ENCODE measurements around the gene CAT.

CAT gene

GRCh38 chr11:34473603-34474169, 35.0 kb downstream of the CAT start:
- DNase-seq = no peak
- no peaks in the 10 kb centered on the region for H3K27me3 ChIP-seq (replicated peaks; ENCODE audit: control insufficient read depth, insufficient read depth, low read length, poor library complexity, severe bottlenecking)
- no peak overlapping the region for H3K4me3 ChIP-seq (ENCODE audit: insufficient read depth, low read depth, low read length, poor library complexity, severe bottlenecking)
- H3K4me1 ChIP-seq (ENCODE audit: control insufficient read depth, insufficient read depth, low read length, poor library complexity, severe bottlenecking) = no peaks in the 10 kb centered on the region
- H3K27ac ChIP-seq (ENCODE audit: insufficient read depth, low read length, poor library complexity, severe bottlenecking) = no peak overlapping the region
- H3K36me3 ChIP-seq (ENCODE audit: control insufficient read depth, insufficient read depth, low read length) = peaks cover 27% of the 10 kb centered on the region
- no peaks in the 10 kb centered on the region for H3K9me3 ChIP-seq (ENCODE audit: control insufficient read depth, low read length)

GRCh38 chr11:34475656-34476055, 36.9 kb downstream of the CAT start:
- Histone ChIP-seq H3K4me3 (ENCODE audit: insufficient read depth, low read depth, low read length, poor library complexity, severe bottlenecking) (no peak overlapping the region), H3K36me3 (ENCODE audit: control insufficient read depth, insufficient read depth, low read length) (peaks cover 20% of the 10 kb centered on the region), H3K27me3 (replicated peaks; ENCODE audit: control insufficient read depth, insufficient read depth, low read length, poor library complexity, severe bottlenecking) (no peaks in the 10 kb centered on the region), H3K27ac (ENCODE audit: insufficient read depth, low read length, poor library complexity, severe bottlenecking) (no peak overlapping the region), H3K4me1 (ENCODE audit: control insufficient read depth, insufficient read depth, low read length, poor library complexity, severe bottlenecking) (no peaks in the 10 kb centered on the region), H3K9me3 (ENCODE audit: control insufficient read depth, low read length) (no peaks in the 10 kb centered on the region)
- no peak for DNase-seq

GRCh38 chr11:34476849-34477248, 38.1 kb downstream of the CAT start:
- H3K4me3 ChIP-seq (ENCODE audit: insufficient read depth, low read depth, low read length, poor library complexity, severe bottlenecking) = no peak overlapping the region
- peaks cover 9% of the 10 kb centered on the region for H3K36me3 ChIP-seq (ENCODE audit: control insufficient read depth, insufficient read depth, low read length)
- H3K4me1 ChIP-seq (ENCODE audit: control insufficient read depth, insufficient read depth, low read length, poor library complexity, severe bottlenecking) = no peaks in the 10 kb centered on the region
- no peak overlapping the region for H3K27ac ChIP-seq (ENCODE audit: insufficient read depth, low read length, poor library complexity, severe bottlenecking)
- no peaks in the 10 kb centered on the region for H3K27me3 ChIP-seq (replicated peaks; ENCODE audit: control insufficient read depth, insufficient read depth, low read length, poor library complexity, severe bottlenecking)
- no peaks in the 10 kb centered on the region for H3K9me3 ChIP-seq (ENCODE audit: control insufficient read depth, low read length)
- DNase-seq = no peak

GRCh38 chr11:34478845-34479663, 40.3 kb downstream of the CAT start:
- no peaks in the 10 kb centered on the region for H3K36me3 ChIP-seq (ENCODE audit: control insufficient read depth, insufficient read depth, low read length)
- H3K27me3 ChIP-seq (replicated peaks; ENCODE audit: control insufficient read depth, insufficient read depth, low read length, poor library complexity, severe bottlenecking) = no peaks in the 10 kb centered on the region
- H3K27ac ChIP-seq (ENCODE audit: insufficient read depth, low read length, poor library complexity, severe bottlenecking) = no peak overlapping the region
- H3K9me3 ChIP-seq (ENCODE audit: control insufficient read depth, low read length) = no peaks in the 10 kb centered on the region
- DNase-seq = no peak
- no peak overlapping the region for H3K4me3 ChIP-seq (ENCODE audit: insufficient read depth, low read depth, low read length, poor library complexity, severe bottlenecking)
- H3K4me1 ChIP-seq (ENCODE audit: control insufficient read depth, insufficient read depth, low read length, poor library complexity, severe bottlenecking) = no peaks in the 10 kb centered on the region

- Histone ChIP-seq H3K36me3 (ENCODE audit: control insufficient read depth, insufficient read depth, low read length) (no peaks in the 10 kb centered on the region), H3K27ac (ENCODE audit: insufficient read depth, low read length, poor library complexity, severe bottlenecking) (no peak overlapping the region), H3K4me1 (ENCODE audit: control insufficient read depth, insufficient read depth, low read length, poor library complexity, severe bottlenecking) (no peaks in the 10 kb centered on the region), H3K4me3 (ENCODE audit: insufficient read depth, low read depth, low read length, poor library complexity, severe bottlenecking) (no peak overlapping the region), H3K9me3 (ENCODE audit: control insufficient read depth, low read length) (no peaks in the 10 kb centered on the region), H3K27me3 (replicated peaks; ENCODE audit: control insufficient read depth, insufficient read depth, low read length, poor library complexity, severe bottlenecking) (no peaks in the 10 kb centered on the region)
- DNase-seq = no peak
Measured at GRCh38 chr11:34480314-34480713, 41.6 kb downstream of the CAT start.

- Histone ChIP-seq H3K27ac (ENCODE audit: insufficient read depth, low read length, poor library complexity, severe bottlenecking) (no peak overlapping the region), H3K36me3 (ENCODE audit: control insufficient read depth, insufficient read depth, low read length) (no peaks in the 10 kb centered on the region), H3K4me1 (ENCODE audit: control insufficient read depth, insufficient read depth, low read length, poor library complexity, severe bottlenecking) (no peaks in the 10 kb centered on the region), H3K27me3 (replicated peaks; ENCODE audit: control insufficient read depth, insufficient read depth, low read length, poor library complexity, severe bottlenecking) (no peaks in the 10 kb centered on the region), H3K4me3 (ENCODE audit: insufficient read depth, low read depth, low read length, poor library complexity, severe bottlenecking) (no peak overlapping the region), H3K9me3 (ENCODE audit: control insufficient read depth, low read length) (no peaks in the 10 kb centered on the region)
- DNase-seq = no peak
Measured at GRCh38 chr11:34481307-34481706, 42.6 kb downstream of the CAT start.

GRCh38 chr11:34483106-34483874, 44.6 kb downstream of the CAT start:
- Histone ChIP-seq H3K27me3 (replicated peaks; ENCODE audit: control insufficient read depth, insufficient read depth, low read length, poor library complexity, severe bottlenecking) (no peaks in the 10 kb centered on the region), H3K4me3 (ENCODE audit: insufficient read depth, low read depth, low read length, poor library complexity, severe bottlenecking) (no peak overlapping the region), H3K9me3 (ENCODE audit: control insufficient read depth, low read length) (no peaks in the 10 kb centered on the region), H3K4me1 (ENCODE audit: control insufficient read depth, insufficient read depth, low read length, poor library complexity, severe bottlenecking) (no peaks in the 10 kb centered on the region), H3K36me3 (ENCODE audit: control insufficient read depth, insufficient read depth, low read length) (no peaks in the 10 kb centered on the region), H3K27ac (ENCODE audit: insufficient read depth, low read length, poor library complexity, severe bottlenecking) (no peak overlapping the region)
- no peak for DNase-seq

GRCh38 chr11:34487430-34487829, 48.7 kb downstream of the CAT start:
- H3K4me1 ChIP-seq (ENCODE audit: control insufficient read depth, insufficient read depth, low read length, poor library complexity, severe bottlenecking) = no peaks in the 10 kb centered on the region

GRCh38 chr11:34488855-34489557, 50.3 kb downstream of the CAT start:
- H3K4me1 ChIP-seq (ENCODE audit: control insufficient read depth, insufficient read depth, low read length, poor library complexity, severe bottlenecking) = no peaks in the 10 kb centered on the region
- H3K27me3 ChIP-seq (replicated peaks; ENCODE audit: control insufficient read depth, insufficient read depth, low read length, poor library complexity, severe bottlenecking) = no peaks in the 10 kb centered on the region
- H3K9me3 ChIP-seq (ENCODE audit: control insufficient read depth, low read length) = no peaks in the 10 kb centered on the region
- H3K27ac ChIP-seq (ENCODE audit: insufficient read depth, low read length, poor library complexity, severe bottlenecking) = no peak overlapping the region
- no peak overlapping the region for H3K4me3 ChIP-seq (ENCODE audit: insufficient read depth, low read depth, low read length, poor library complexity, severe bottlenecking)
- DNase-seq = no peak
- no peaks in the 10 kb centered on the region for H3K36me3 ChIP-seq (ENCODE audit: control insufficient read depth, insufficient read depth, low read length)

More at GRCh38 chr11:34487430-34487829, 48.7 kb downstream of the CAT start:
- Histone ChIP-seq H3K9me3 (ENCODE audit: control insufficient read depth, low read length) (no peaks in the 10 kb centered on the region), H3K4me3 (ENCODE audit: insufficient read depth, low read depth, low read length, poor library complexity, severe bottlenecking) (no peak overlapping the region), H3K27ac (ENCODE audit: insufficient read depth, low read length, poor library complexity, severe bottlenecking) (no peak overlapping the region), H3K27me3 (replicated peaks; ENCODE audit: control insufficient read depth, insufficient read depth, low read length, poor library complexity, severe bottlenecking) (no peaks in the 10 kb centered on the region), H3K36me3 (ENCODE audit: control insufficient read depth, insufficient read depth, low read length) (no peaks in the 10 kb centered on the region)
- DNase-seq = no peak

Data from effector memory CD4-positive, alpha-beta T cell (primary cell).